CD4-positive, CD25-positive, alpha-beta regulatory T cell (primary cell): ENCODE results near the gene RBM33. TPM values are rescaled to one million over a fixed set of nuclear protein-coding genes. Genes with fewer than 3 reads are reported as not detected.
"Not testable (repeated sequence)": the region's sequence is repeated elsewhere in the genome, so short reads cannot be mapped to it uniquely, and the experiment has no call there.

Source experiments
- ATAC-seq, 2 donors: fragments of 150-1000 bp; cut with Tn5 transposase; one replicate each; pipeline ENCODE4 v1.10.0; 2021; ENCODE audit warnings: low read depth in 2 of 2, moderate number of reproducible peaks in 2 of 2, moderate library complexity in 1 of 2
- DNase-seq, 3 donors: peaks; one replicate each; pipeline versions ENCODE4 v3.0.0 to v3.0.0-alpha.2; 2012 to 2022; ENCODE audit warnings: mixed read lengths in 1 of 3
- H3K27ac ChIP-seq: one replicate; pipeline ENCODE4 v1.7.0; 2013; ENCODE audit warnings: mild to moderate bottlenecking, low read length; ENCODE audit not compliant: insufficient read depth, poor library complexity, severe bottlenecking
- H3K27me3 ChIP-seq: one replicate; pipeline ENCODE4 v1.7.0; 2013; ENCODE audit warnings: low read length; ENCODE audit not compliant: control insufficient read depth, insufficient read depth
- H3K36me3 ChIP-seq: one replicate; pipeline ENCODE4 v1.7.0; 2013; ENCODE audit warnings: mild to moderate bottlenecking, low read length, moderate library complexity; ENCODE audit not compliant: control insufficient read depth, insufficient read depth
- H3K4me1 ChIP-seq: 2 replicates; pipeline ENCODE4 v1.7.0; 2013; ENCODE audit warnings: mild to moderate bottlenecking, low read length; ENCODE audit not compliant: insufficient read depth, control insufficient read depth, poor library complexity, severe bottlenecking
- H3K4me3 ChIP-seq: one replicate; pipeline ENCODE4 v1.7.0; 2013; ENCODE audit warnings: low read depth, mild to moderate bottlenecking, low read length, moderate library complexity
- H3K9me3 ChIP-seq, 2 experiments: 1 replicate in 1 of 2; 2 replicates in 1 of 2; pipeline ENCODE4 v1.7.0; 2013; ENCODE audit warnings: low read length in 2 of 2, mild to moderate bottlenecking in 1 of 2, moderate library complexity in 1 of 2; ENCODE audit not compliant: control insufficient read depth in 2 of 2
- H3K27ac Mint-ChIP-seq, 3 donors: one replicate each; pipeline ENCODE4 v1.8.0; 2020 to 2022; ENCODE audit warnings: mild to moderate bottlenecking in 3 of 3, mixed read lengths in 3 of 3, moderate library complexity in 2 of 3
- H3K27me3 Mint-ChIP-seq: one replicate; pipeline ENCODE4 v1.8.0; 2022; ENCODE audit warnings: mild to moderate bottlenecking, mixed read lengths
- H3K36me3 Mint-ChIP-seq: one replicate; pipeline ENCODE4 v1.8.0; 2020; ENCODE audit warnings: mixed read lengths
- H3K4me1 Mint-ChIP-seq, 4 donors: one replicate each; pipeline ENCODE4 v1.8.0; 2020 to 2022; ENCODE audit warnings: mixed read lengths in 4 of 4, mild to moderate bottlenecking in 1 of 4
- H3K4me3 Mint-ChIP-seq, 4 donors: one replicate each; pipeline ENCODE4 v1.8.0; 2020 to 2022; ENCODE audit warnings: mild to moderate bottlenecking in 4 of 4, mixed read lengths in 4 of 4, moderate library complexity in 3 of 4
- H3K9me3 Mint-ChIP-seq, 7 donors: one replicate each; pipeline ENCODE4 v1.8.0; 2020 to 2022; ENCODE audit warnings: mixed read lengths in 7 of 7, mild to moderate bottlenecking in 3 of 7, moderate library complexity in 2 of 7
- polyA plus RNA-seq, 4 donors: library from polyadenylated mRNA; unstranded; fragments of 300-500 nt; fragmentation: Illumina TruSeq; gene quantifications; one replicate each; pipeline ENCODE4 v1.2.3, GENCODE V29; 2021
- total RNA-seq: library from RNA; stranded (reverse); gene quantifications from one replicate; pipeline ENCODE4 v1.2.3, GENCODE V29; 2022

Gene RBM33
- total and polyA plus RNA-seq, 5 donors from 2014 or later: 33.5 to 196 (median 36.8) TPM

- Histone ChIP-seq H3K9me3 (no peaks in the 10 kb centered on the region), H3K4me1 (no peaks in the 10 kb centered on the region), H3K27ac (no peak overlapping the region), H3K36me3 (no peaks in the 10 kb centered on the region), H3K4me3 (no peak overlapping the region), H3K27me3 (no peaks in the 10 kb centered on the region)
- DNase-seq (no peak), ATAC-seq (no peak)
- Mint-ChIP-seq H3K27ac (no peak overlapping the region), H3K4me3 (no peak overlapping the region), H3K4me1 (peaks cover 0 to 22% (median 12%) of the 10 kb centered on the region in 4 donors), H3K9me3 (peaks cover 0 to 3% (median 0%) of the 10 kb centered on the region in 7 donors), H3K36me3 (no peaks in the 10 kb centered on the region), H3K27me3 (peaks cover 62% of the 10 kb centered on the region)
These were observed 169.3 kb downstream of the RBM33 start for GRCh38 chr7:155813546-155814315.

DNA sequence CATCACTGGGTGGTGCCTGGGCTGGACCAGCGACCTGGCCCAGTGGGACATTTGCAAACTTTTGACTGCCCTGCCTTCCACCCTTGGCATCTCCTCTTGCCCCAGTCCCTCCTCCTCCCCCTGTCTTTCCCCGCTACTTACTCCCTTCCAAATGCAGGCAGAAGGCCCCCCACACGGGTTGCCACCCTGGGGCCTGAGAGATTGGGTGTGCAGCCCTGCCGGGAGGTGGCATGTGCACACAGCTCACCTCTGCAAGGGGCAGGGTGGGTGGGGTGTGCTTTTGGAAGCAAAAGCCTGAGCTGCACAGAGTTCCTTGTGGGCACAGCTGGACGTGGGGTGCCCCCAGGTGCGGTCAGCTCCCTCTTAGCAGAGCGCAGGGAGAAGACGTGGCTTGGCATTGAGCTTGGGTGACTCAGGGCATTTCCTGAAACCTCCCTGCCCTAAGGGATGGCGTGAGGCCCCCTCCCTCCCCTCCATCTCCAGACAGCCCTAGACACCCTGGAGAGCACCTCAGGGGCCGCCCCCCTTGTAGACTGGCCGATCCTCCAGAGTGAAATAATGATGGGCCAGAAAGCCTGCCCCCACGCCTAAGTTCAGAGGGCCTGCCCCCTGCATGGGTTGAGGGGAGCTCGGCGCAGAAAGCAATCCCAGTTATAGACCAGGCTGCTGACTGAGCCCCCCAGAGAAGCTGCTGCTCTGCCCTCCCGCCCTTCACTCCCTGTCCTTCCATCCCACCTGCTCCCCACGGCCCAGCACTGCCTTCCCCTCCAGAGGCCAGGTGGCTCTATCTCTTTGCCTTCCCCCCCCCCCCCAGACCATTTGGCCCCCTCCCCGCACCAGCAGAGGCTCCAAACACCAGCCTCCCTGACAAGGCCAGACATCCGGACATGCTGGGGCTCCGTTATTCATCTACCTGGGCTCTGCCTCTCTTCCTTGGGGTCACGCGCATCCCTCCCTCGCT is 170.1 kb downstream of the RBM33 start:
- Mint-ChIP-seq H3K27me3 (peaks cover 59% of the 10 kb centered on the region), H3K27ac (no peak overlapping the region), H3K36me3 (no peaks in the 10 kb centered on the region), H3K4me3 (no peak overlapping the region), H3K4me1 (peaks cover 0 to 18% (median 12%) of the 10 kb centered on the region in 4 donors), H3K9me3 (peaks cover 0 to 3% (median 0%) of the 10 kb centered on the region in 7 donors)
- Histone ChIP-seq H3K4me3 (no peak overlapping the region), H3K27me3 (no peaks in the 10 kb centered on the region), H3K4me1 (no peaks in the 10 kb centered on the region), H3K9me3 (no peaks in the 10 kb centered on the region), H3K27ac (no peak overlapping the region), H3K36me3 (no peaks in the 10 kb centered on the region)
- ATAC-seq: no peak
- no peak for DNase-seq

DNA sequence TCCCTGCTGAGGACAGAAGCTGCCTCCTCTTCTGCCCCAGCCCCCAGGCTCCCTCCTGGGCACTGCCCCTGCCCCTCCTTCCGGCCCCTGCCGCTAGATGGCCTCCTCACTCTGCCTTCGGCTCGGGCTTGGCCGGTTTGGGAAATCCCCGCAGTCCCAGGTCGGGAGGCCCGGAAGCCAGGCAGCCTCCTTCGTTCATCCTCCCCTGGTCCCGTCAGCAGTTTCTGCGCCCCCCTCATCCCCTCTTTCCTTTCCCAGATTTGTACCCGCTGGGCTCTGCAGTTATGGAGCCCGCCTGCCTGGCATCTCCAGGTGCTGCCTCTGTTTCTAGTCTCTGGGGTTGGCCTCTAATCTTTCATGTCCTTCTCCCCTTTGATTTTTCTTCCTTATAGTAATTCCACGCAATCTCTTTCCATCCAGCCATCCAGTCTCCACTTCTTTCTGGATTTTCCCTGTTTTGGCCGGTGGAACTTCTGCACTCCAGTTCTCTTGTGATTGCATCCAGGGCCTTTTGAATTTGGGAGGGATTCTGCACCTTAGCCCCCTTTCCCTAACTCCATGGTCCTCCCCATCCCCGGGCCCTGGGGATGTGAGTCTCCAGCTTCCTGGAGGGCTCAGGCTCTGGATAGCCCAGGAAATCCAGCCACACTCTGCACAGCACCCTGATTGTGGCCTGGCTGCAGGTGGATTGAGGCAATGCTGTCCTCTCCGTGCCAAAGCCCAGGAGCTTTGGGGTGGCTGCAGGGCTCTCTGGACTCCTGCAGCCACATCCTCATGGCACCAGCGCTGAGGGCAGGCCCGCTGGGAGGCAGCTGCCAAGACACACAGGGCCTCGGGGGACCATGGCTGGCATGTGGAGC is 171.1 kb downstream of the RBM33 start:
- Mint-ChIP-seq H3K4me1 (peaks cover 0 to 18% (median 12%) of the 10 kb centered on the region in 4 donors), H3K27me3 (peaks cover 58% of the 10 kb centered on the region)
- DNase-seq: peak in 2 of 3 donors; percentile 6 to 44

DNA sequence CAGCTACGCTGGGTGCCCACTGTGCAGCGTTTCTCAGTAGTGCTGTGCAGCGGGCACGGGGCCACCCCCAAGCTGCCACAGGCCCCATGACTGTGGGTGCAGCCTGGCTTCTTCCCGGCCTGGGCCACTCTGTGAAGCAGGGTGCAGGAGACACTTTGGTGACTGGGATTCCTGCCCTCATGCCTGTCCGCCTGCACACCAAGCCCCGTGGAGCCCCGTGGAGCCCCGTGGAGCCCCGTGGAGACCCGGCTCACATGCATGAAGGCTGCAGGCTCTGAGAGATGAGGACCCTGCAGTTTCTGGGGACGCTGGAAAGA is 171.7 kb downstream of the RBM33 start:
- H3K4me3 Mint-ChIP-seq: no peak overlapping the region
- Histone ChIP-seq H3K4me1 (no peaks in the 10 kb centered on the region), H3K27ac (no peak overlapping the region), H3K4me3 (no peak overlapping the region), H3K9me3 (no peaks in the 10 kb centered on the region), H3K27me3 (no peaks in the 10 kb centered on the region), H3K36me3 (no peaks in the 10 kb centered on the region)
- DNase-seq (no peak), ATAC-seq (no peak)
- no peaks in the 10 kb centered on the region for H3K36me3 Mint-ChIP-seq
- H3K27ac Mint-ChIP-seq: no peak overlapping the region
- peaks cover 0 to 13% (median 11%) of the 10 kb centered on the region in 4 donors for H3K4me1 Mint-ChIP-seq
- H3K27me3 Mint-ChIP-seq: peaks cover 52% of the 10 kb centered on the region
- peaks cover 0 to 3% (median 0%) of the 10 kb centered on the region in 7 donors for H3K9me3 Mint-ChIP-seq

More for the DNA sequence above, 171.1 kb downstream of the RBM33 start:
- H3K9me3 Mint-ChIP-seq: peaks cover 0 to 3% (median 0%) of the 10 kb centered on the region in 7 donors
- H3K27ac Mint-ChIP-seq: no peak overlapping the region
- no peak overlapping the region for H3K4me3 Mint-ChIP-seq
- no peaks in the 10 kb centered on the region for H3K36me3 Mint-ChIP-seq
- Histone ChIP-seq H3K4me3 (no peak overlapping the region), H3K4me1 (no peaks in the 10 kb centered on the region), H3K27me3 (no peaks in the 10 kb centered on the region), H3K36me3 (no peaks in the 10 kb centered on the region), H3K27ac (no peak overlapping the region), H3K9me3 (no peaks in the 10 kb centered on the region)
- ATAC-seq: no peak

DNA sequence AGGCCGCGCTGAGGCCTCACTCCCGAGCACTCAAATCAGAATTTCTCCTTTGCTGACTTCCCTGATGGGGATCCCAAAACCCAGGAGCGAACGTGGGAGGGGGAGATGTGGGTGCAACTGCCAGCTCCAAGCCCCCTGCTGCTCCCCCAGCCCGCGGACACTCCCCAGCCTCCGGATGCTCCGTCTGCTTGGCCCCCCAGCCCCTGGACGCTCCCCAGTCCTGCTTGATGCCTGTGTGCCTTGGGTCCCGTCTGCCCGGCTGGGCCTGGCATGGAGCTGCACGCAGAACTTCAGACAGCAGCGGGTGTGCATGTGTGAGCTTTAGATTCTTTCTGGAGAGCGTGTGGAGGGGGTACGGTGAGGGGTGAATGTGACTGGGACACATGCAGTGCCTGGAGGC is 172.5 kb downstream of the RBM33 start:
- no peak overlapping the region for H3K27ac ChIP-seq
- DNase-seq (no peak), ATAC-seq (no peak)
- no peaks in the 10 kb centered on the region for H3K9me3 Mint-ChIP-seq
- peaks cover 44% of the 10 kb centered on the region for H3K27me3 Mint-ChIP-seq
- H3K27ac Mint-ChIP-seq: no peak overlapping the region
- no peak overlapping the region for H3K4me3 Mint-ChIP-seq
- H3K36me3 Mint-ChIP-seq: no peaks in the 10 kb centered on the region
- no peaks in the 10 kb centered on the region for H3K9me3 ChIP-seq
- no peak overlapping the region for H3K4me3 ChIP-seq
- no peaks in the 10 kb centered on the region for H3K27me3 ChIP-seq
- no peaks in the 10 kb centered on the region for H3K36me3 ChIP-seq
- H3K4me1 ChIP-seq: no peaks in the 10 kb centered on the region
- peaks cover 0 to 9% (median 7%) of the 10 kb centered on the region in 4 donors for H3K4me1 Mint-ChIP-seq

- H3K27me3 ChIP-seq, DNase-seq, H3K36me3 Mint-ChIP-seq: not testable (repeated sequence)
These were observed 173.1 kb downstream of the RBM33 start for GRCh38 chr7:155817515-155817914.

DNA sequence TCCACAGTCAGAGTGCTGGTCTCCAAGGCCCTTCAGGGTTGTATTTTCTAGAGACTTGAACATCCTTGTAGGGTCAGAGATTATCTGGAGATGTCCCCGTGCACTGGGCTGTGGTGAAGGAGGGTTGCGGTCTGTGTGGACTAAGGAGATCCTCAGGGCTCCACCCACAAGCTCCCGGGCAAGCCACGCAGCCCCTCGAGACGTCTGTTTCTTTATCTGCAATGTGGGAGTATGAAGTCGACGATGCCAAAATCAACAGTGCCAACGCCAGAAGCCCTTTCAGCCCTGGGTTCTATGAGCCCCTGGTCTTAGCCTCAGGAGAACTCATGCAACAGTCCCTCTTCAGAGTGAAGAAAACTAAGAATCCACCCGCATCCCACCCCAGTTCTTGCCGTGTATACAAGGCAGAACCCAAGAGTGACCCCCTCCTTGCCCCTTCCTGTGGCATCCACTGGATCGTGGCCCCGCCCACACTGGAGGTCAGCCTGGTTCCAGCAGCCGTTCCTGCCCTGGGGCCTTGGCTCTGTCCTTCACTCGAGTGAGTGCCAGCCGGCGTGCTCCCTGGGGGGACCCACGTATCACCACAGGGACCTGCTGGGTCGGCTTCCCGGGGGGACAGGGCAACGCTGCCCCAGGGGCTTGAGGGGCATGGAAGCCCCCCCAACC is 173.8 kb downstream of the RBM33 start:
- Mint-ChIP-seq H3K27ac (no peak overlapping the region), H3K27me3 (peaks cover 31% of the 10 kb centered on the region), H3K36me3 (no peaks in the 10 kb centered on the region), H3K4me1 (peaks cover 0 to 4% (median 4%) of the 10 kb centered on the region in 4 donors), H3K4me3 (no peak overlapping the region), H3K9me3 (no peaks in the 10 kb centered on the region)
- Histone ChIP-seq H3K9me3 (no peaks in the 10 kb centered on the region), H3K36me3 (no peaks in the 10 kb centered on the region), H3K4me3 (no peak overlapping the region), H3K27me3 (no peaks in the 10 kb centered on the region), H3K4me1 (no peaks in the 10 kb centered on the region), H3K27ac (no peak overlapping the region)
- DNase-seq: no peak
- no peak for ATAC-seq

More at GRCh38 chr7:155817515-155817914, 173.1 kb downstream of the RBM33 start:
- not testable (repeated sequence) for H3K9me3 Mint-ChIP-seq, H3K36me3 ChIP-seq, ATAC-seq, H3K4me3 ChIP-seq, H3K27ac ChIP-seq, H3K4me1 ChIP-seq, H3K27ac Mint-ChIP-seq, H3K9me3 ChIP-seq, H3K4me3 Mint-ChIP-seq, H3K4me1 Mint-ChIP-seq
- peaks cover 39% of the 10 kb centered on the region for H3K27me3 Mint-ChIP-seq
